ENCODE results near the gene SYT7.

Gene SYT7

GRCh38 chr11:61552108-61552635 lies 28.7 kb downstream of the SYT7 start:
- no peak for DNase-seq

GRCh38 chr11:61551634-61552033 lies 29.2 kb downstream of the SYT7 start:
- DNase-seq, result no peak

GRCh38 chr11:61550665-61551227 lies 30.1 kb downstream of the SYT7 start:
- no peak for DNase-seq

- no peak for DNase-seq
Observed at GRCh38 chr11:61549662-61550568, 31.0 kb downstream of the SYT7 start.

GRCh38 chr11:61549177-61549576 lies 31.7 kb downstream of the SYT7 start:
- DNase-seq, result no peak

GRCh38 chr11:61547246-61547645 lies 33.6 kb downstream of the SYT7 start:
- no peak for DNase-seq

GRCh38 chr11:61546663-61547062 lies 34.2 kb downstream of the SYT7 start:
- DNase-seq, result no peak

GRCh38 chr11:61545921-61546320 lies 35.0 kb downstream of the SYT7 start:
- DNase-seq, result no peak

- no peak for DNase-seq
Observed at GRCh38 chr11:61545341-61545740, 35.5 kb downstream of the SYT7 start.

GRCh38 chr11:61544466-61544865 lies 36.4 kb downstream of the SYT7 start:
- no peak for DNase-seq

GRCh38 chr11:61543606-61544306 lies 37.1 kb downstream of the SYT7 start:
- DNase-seq, result no peak

- no peak for DNase-seq
Observed at GRCh38 chr11:61542705-61543104, 38.2 kb downstream of the SYT7 start.

GRCh38 chr11:61542024-61542461 lies 38.8 kb downstream of the SYT7 start:
- no peak for DNase-seq

GRCh38 chr11:61541598-61541997 lies 39.3 kb downstream of the SYT7 start:
- DNase-seq, result no peak

- DNase-seq, result no peak
Observed at GRCh38 chr11:61540528-61540927, 40.3 kb downstream of the SYT7 start.

GRCh38 chr11:61539831-61540357 lies 41.0 kb downstream of the SYT7 start:
- no peak for DNase-seq

- DNase-seq, result no peak
Observed at GRCh38 chr11:61539006-61539405, 41.9 kb downstream of the SYT7 start.

- no peak for DNase-seq
Observed at GRCh38 chr11:61538636-61538961, 42.3 kb downstream of the SYT7 start.

GRCh38 chr11:61537326-61537725 lies 43.5 kb downstream of the SYT7 start:
- DNase-seq, result no peak

GRCh38 chr11:61536676-61537270 lies 44.1 kb downstream of the SYT7 start:
- DNase-seq, result no peak

- DNase-seq, result no peak
Observed at GRCh38 chr11:61535998-61536675, 44.7 kb downstream of the SYT7 start.
